GM12891 (cell line): Measurements from ENCODE around the gene RBPJ.

Source experiments
- DNase-seq: peaks from one replicate; pipeline ENCODE4 v3.0.0; 2011; ENCODE audit warnings: low spot score; ENCODE audit not compliant: insufficient read length
- FAIRE-seq: peaks from 2 replicates; lab custom pipeline; 2011; peaks lifted over from hg19 to GRCh38; lab: Jason Lieb, UNC
- PAX5 ChIP-seq: IDR thresholded peaks from 2 replicates; pipeline ENCODE4 v1.6.1; 2011; ENCODE audit warnings: low read length, moderate library complexity, mild to moderate bottlenecking; ENCODE audit not compliant: insufficient read depth, severe bottlenecking
- POLR2A ChIP-seq: IDR thresholded peaks from 2 replicates; pipeline ENCODE4 v1.6.1; 2011; ENCODE audit warnings: low read depth, low read length, control low read depth
- POLR2AphosphoS5 ChIP-seq: IDR thresholded peaks from 2 replicates; pipeline ENCODE4 v1.6.1; 2011; ENCODE audit warnings: low read depth, low read length, control low read depth
- POU2F2 ChIP-seq: IDR thresholded peaks from 2 replicates; pipeline ENCODE4 v1.6.1; 2011; ENCODE audit warnings: low read depth, mild to moderate bottlenecking, control low read depth, low read length, moderate library complexity
- SPI1 ChIP-seq: IDR thresholded peaks from 2 replicates; pipeline ENCODE4 v1.6.1; 2011; ENCODE audit warnings: low read depth, low read length, control low read depth
- TAF1 ChIP-seq: IDR thresholded peaks from 2 replicates; pipeline ENCODE4 v1.6.1; 2011; ENCODE audit warnings: low read depth, low read length, control low read depth

The RBPJ gene

GRCh38 chr4:26369132-26369531 lies 48.3 kb downstream of the RBPJ start:
- FAIRE-seq = no peak
- TF ChIP-seq TAF1 = no peak
- TF ChIP-seq PAX5 = no peak
- no peak for TF ChIP-seq POLR2AphosphoS5
- TF ChIP-seq POLR2A = no peak
- TF ChIP-seq SPI1 = no peak
- TF ChIP-seq POU2F2 = no peak
- DNase-seq = no peak

- no peak for FAIRE-seq
- TF ChIP-seq POU2F2 = no peak
- TF ChIP-seq SPI1 = no peak
- TF ChIP-seq PAX5 = no peak
- TF ChIP-seq POLR2A = no peak
- no peak for TF ChIP-seq TAF1
- no peak for TF ChIP-seq POLR2AphosphoS5
These were observed 48.8 kb downstream of the RBPJ start for GRCh38 chr4:26369581-26369980.

GRCh38 chr4:26372076-26372475 lies 51.3 kb downstream of the RBPJ start:
- TF ChIP-seq TAF1 (no peak), POLR2AphosphoS5 (no peak), POU2F2 (no peak), SPI1 (no peak)
- FAIRE-seq = no peak
- DNase-seq = no peak

More at GRCh38 chr4:26369581-26369980, 48.8 kb downstream of the RBPJ start:
- DNase-seq = no peak

GRCh38 chr4:26372525-26373172 lies 51.8 kb downstream of the RBPJ start:
- DNase-seq (no peak), FAIRE-seq (peak; percentile 97)
- no peak for TF ChIP-seq POLR2A
- TF ChIP-seq POLR2AphosphoS5 = no peak
- TF ChIP-seq POU2F2 = no peak
- TF ChIP-seq PAX5 = no peak
- TF ChIP-seq TAF1 = no peak
- peak; percentile 56 for TF ChIP-seq SPI1

GRCh38 chr4:26375551-26375950 lies 54.7 kb downstream of the RBPJ start:
- DNase-seq = no peak
- no peak for TF ChIP-seq POLR2A
- TF ChIP-seq TAF1 = no peak
- TF ChIP-seq PAX5 = no peak
- no peak for TF ChIP-seq POLR2AphosphoS5
- no peak for TF ChIP-seq POU2F2
- TF ChIP-seq SPI1 = no peak
- no peak for FAIRE-seq

GRCh38 chr4:26377328-26378311 lies 56.8 kb downstream of the RBPJ start:
- DNase-seq (no peak), FAIRE-seq (no peak)
- TF ChIP-seq POLR2A = no peak
- TF ChIP-seq PAX5 = no peak
- no peak for TF ChIP-seq SPI1
- TF ChIP-seq POLR2AphosphoS5 = no peak

GRCh38 chr4:26379837-26380236 lies 59.0 kb downstream of the RBPJ start:
- DNase-seq = no peak
- TF ChIP-seq POU2F2 = no peak
- TF ChIP-seq POLR2AphosphoS5 = no peak
- no peak for TF ChIP-seq PAX5
- no peak for TF ChIP-seq TAF1
- no peak for TF ChIP-seq POLR2A
- no peak for TF ChIP-seq SPI1
- FAIRE-seq = no peak

GRCh38 chr4:26380740-26381139 lies 59.9 kb downstream of the RBPJ start:
- no peak for TF ChIP-seq SPI1
- TF ChIP-seq POU2F2 = no peak
- no peak for TF ChIP-seq POLR2A
- TF ChIP-seq TAF1 = no peak
- no peak for TF ChIP-seq PAX5
- no peak for TF ChIP-seq POLR2AphosphoS5
- no peak for FAIRE-seq
- no peak for DNase-seq

GRCh38 chr4:26384380-26385057 lies 63.7 kb downstream of the RBPJ start:
- no peak for TF ChIP-seq PAX5
- TF ChIP-seq POLR2AphosphoS5 = no peak
- no peak for TF ChIP-seq SPI1
- TF ChIP-seq POU2F2 = no peak
- DNase-seq = no peak
- FAIRE-seq = no peak

GRCh38 chr4:26385690-26386089 lies 64.9 kb downstream of the RBPJ start:
- FAIRE-seq (no peak), DNase-seq (no peak)
- TF ChIP-seq SPI1 = no peak
- TF ChIP-seq POU2F2 = no peak
- TF ChIP-seq POLR2A = no peak
- TF ChIP-seq POLR2AphosphoS5 = no peak
- TF ChIP-seq TAF1 = no peak
- TF ChIP-seq PAX5 = no peak
